Measurements from ENCODE around the gene KCNJ16.

KCNJ16 gene

GRCh38 chr17:70158180-70158579 is 83.2 kb downstream of the KCNJ16 start:
- DNase-seq (ENCODE audit: low spot score) = no peak
- TF ChIP-seq, protein P1, sequence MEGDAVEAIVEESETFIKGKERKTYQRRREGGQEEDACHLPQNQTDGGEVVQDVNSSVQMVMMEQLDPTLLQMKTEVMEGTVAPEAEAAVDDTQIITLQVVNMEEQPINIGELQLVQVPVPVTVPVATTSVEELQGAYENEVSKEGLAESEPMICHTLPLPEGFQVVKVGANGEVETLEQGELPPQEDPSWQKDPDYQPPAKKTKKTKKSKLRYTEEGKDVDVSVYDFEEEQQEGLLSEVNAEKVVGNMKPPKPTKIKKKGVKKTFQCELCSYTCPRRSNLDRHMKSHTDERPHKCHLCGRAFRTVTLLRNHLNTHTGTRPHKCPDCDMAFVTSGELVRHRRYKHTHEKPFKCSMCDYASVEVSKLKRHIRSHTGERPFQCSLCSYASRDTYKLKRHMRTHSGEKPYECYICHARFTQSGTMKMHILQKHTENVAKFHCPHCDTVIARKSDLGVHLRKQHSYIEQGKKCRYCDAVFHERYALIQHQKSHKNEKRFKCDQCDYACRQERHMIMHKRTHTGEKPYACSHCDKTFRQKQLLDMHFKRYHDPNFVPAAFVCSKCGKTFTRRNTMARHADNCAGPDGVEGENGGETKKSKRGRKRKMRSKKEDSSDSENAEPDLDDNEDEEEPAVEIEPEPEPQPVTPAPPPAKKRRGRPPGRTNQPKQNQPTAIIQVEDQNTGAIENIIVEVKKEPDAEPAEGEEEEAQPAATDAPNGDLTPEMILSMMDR (IDR thresholded peaks at IDR 0.05; ENCODE audit: extremely low read depth, missing control alignments) = no peak

DNA sequence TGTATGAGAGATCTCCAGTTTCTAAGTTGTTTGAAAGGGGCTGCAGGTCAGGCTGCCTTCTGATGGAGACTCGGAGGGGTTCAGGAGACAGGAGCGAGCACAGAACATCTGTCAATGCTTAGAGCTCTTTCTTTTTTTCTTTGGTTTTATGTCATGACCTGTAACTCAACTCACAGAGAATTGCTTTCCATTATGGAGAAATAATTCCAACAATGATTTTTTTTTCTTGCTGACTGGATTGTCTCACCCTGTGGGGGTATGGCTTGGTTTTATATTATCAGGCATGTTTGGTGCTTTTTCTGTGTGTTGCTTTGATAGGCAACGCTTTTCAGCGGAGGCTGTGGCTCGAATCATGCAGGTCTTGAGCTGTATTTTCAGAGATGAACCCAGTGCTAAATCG is 83.6 kb downstream of the KCNJ16 start:
- DNase-seq (ENCODE audit: low spot score) = no peak
- TF ChIP-seq, protein P1 (IDR thresholded peaks at IDR 0.05; ENCODE audit: extremely low read depth, missing control alignments) = no peak

DNA sequence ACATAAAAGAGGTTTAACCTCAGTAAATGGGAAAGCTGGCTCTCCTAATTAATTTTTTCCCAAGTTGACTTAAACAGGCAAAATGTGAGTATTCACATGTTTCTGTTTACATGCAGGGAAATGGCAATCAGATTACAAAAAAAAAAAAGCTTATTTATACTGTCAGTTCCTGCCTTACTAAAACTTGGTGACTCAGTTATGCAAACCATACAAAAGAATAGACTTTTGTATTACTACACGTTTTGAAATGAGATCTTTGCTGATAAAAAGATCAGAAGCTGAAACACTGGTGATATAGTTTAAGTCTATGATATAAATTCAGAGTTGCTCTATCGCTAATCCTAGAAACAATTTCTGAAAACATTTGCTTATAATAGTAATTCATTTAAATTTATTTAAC is 85.0 kb downstream of the KCNJ16 start:
- DNase-seq (ENCODE audit: low spot score) = no peak
- TF ChIP-seq, protein P1 (IDR thresholded peaks at IDR 0.05; ENCODE audit: extremely low read depth, missing control alignments) = no peak

DNA sequence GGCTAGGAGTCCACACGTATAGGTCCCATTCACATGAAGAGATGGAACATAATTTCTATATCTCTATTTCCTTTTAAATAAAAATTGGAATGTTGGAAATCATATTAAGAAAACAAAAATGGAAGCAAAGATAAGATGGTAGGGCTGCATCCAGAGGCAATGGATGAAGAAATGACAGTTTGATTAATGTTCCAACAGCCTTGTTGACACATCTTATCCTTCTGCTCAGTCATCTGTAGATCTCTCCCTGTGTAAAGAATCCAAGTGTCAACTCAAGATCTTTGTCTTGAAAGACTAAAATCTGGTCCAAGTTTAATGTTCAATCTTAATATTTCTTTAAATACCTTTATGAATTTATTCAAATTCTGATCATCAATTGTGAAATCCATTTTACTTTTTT is 86.5 kb downstream of the KCNJ16 start:
- TF ChIP-seq, protein P1 (IDR thresholded peaks at IDR 0.05; ENCODE audit: extremely low read depth, missing control alignments) = no peak
- no peak for DNase-seq (ENCODE audit: low spot score)

DNA sequence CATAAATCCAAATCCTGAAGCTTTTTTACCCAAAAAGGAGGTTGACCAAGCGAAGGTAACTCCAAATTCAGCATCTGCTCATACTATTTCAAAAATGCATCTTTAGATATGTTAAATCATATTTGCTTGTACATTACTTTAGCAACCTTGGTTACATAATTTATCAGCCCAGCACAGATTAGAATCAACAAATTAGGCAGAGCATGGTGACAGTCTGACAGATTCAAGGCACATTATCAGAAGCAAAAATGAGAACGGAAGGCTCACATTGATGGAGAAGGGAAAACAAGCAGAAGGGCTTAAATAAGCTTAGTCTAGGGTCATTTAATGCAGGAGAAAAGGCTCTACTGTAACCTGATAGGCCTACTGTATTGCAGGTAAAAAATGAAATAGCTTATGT is 90.4 kb downstream of the KCNJ16 start:
- no peak for DNase-seq (ENCODE audit: low spot score)
- TF ChIP-seq, protein P1 (IDR thresholded peaks at IDR 0.05; ENCODE audit: extremely low read depth, missing control alignments) = no peak

GRCh38 chr17:70166615-70167014 is 91.6 kb downstream of the KCNJ16 start:
- TF ChIP-seq, protein P1 (IDR thresholded peaks at IDR 0.05; ENCODE audit: extremely low read depth, missing control alignments) = no peak
- no peak for DNase-seq (ENCODE audit: low spot score)

GRCh38 chr17:70168044-70168976 is 93.3 kb downstream of the KCNJ16 start:
- DNase-seq (ENCODE audit: low spot score) = peak; percentile 46
- TF ChIP-seq, protein P1 (IDR thresholded peaks at IDR 0.05; ENCODE audit: extremely low read depth, missing control alignments) = peak; percentile 41
